Tibial nerve (tissue), 4 donors: Measurements from ENCODE around the gene EVC2. TPM values are rescaled to one million over a fixed set of nuclear protein-coding genes. Genes with fewer than 3 reads are reported as not detected.

Source experiments
- DNase-seq, 2 donors: peaks; one replicate each; pipeline ENCODE4 v3.0.0-alpha.2; 2019; ENCODE audit warnings: low spot score in 2 of 2
- H3K27ac ChIP-seq, 4 donors: fragments of 200-600 bp; sonication (generic) in 3 of 4; one replicate each; pipeline ENCODE4 v1.5.1; 2017 to 2019; ENCODE audit warnings: mild to moderate bottlenecking in 1 of 4
- H3K27me3 ChIP-seq, 2 donors: fragments of 200-600 bp; sonication (generic) in 1 of 2; one replicate each; pipeline versions ENCODE4 v1.5.1 to v1.6.0; 2017 to 2019
- H3K36me3 ChIP-seq, 3 donors: fragments of 200-600 bp; sonication (generic); one replicate each; pipeline ENCODE4 v1.5.1; 2018 to 2019
- H3K4me1 ChIP-seq, 4 donors: fragments of 200-600 bp; sonication (generic) in 3 of 4; one replicate each; pipeline ENCODE4 v1.5.1; 2017 to 2019
- H3K4me3 ChIP-seq, 4 donors: fragments of 200-600 bp; sonication (generic) in 3 of 4; one replicate each; pipeline ENCODE4 v1.5.1; 2017 to 2019; ENCODE audit warnings: mild to moderate bottlenecking in 1 of 4, moderate library complexity in 1 of 4
- H3K9me3 ChIP-seq, 4 donors: fragments of 200-600 bp; sonication (generic) in 3 of 4; one replicate each; pipeline ENCODE4 v1.5.1; 2017 to 2019
- CTCF ChIP-seq, 5 experiments: fragments of 200-600 bp in 3 of 5; fragments of 450-650 bp in 2 of 5; sonication (generic) in 3 of 5; IDR thresholded peaks; one replicate each; pipeline ENCODE4 v1.5.1; 2016 to 2019; ENCODE audit warnings: antibody characterized with exemption in 5 of 5, mild to moderate bottlenecking in 3 of 5, moderate library complexity in 2 of 5
- EP300 ChIP-seq, 2 donors: sonication (generic); formaldehyde crosslinking; IDR thresholded peaks; one replicate each; pipeline ENCODE4 v1.6.1; 2017; ENCODE audit warnings: antibody characterized with exemption in 2 of 2, mild to moderate bottlenecking in 1 of 2
- POLR2A ChIP-seq, 2 donors: fragments of 450-650 bp; IDR thresholded peaks; one replicate each; pipeline ENCODE4 v1.6.1; 2017; ENCODE audit warnings: antibody characterized with exemption in 2 of 2, mild to moderate bottlenecking in 2 of 2, moderate library complexity in 2 of 2
- WGBS, 2 donors: methylation state at CpG; one replicate each; pipeline ENCODE4 v1.1.5; 2018; 5-methylcytosine and 5-hydroxymethylcytosine counted together
- total RNA-seq, 4 donors: library from RNA; depleted of rRNA; stranded (reverse); fragments of >200 nt; gene quantifications; one replicate each; pipeline ENCODE4 v1.1.0, GENCODE V29; 2016

EVC2 gene
- total RNA-seq, 4 donors from 2014 or later, result 26.7 to 37.3 (median 29.0) TPM

- DNase-seq, result no peak
- H3K4me3 ChIP-seq, result no peak overlapping the region
- 85 to 88% methylated on average over 4 of the region's 4 CpGs for WGBS, 2 donors
- no peaks in the 10 kb centered on the region for H3K4me1 ChIP-seq
- H3K27ac ChIP-seq, result no peak overlapping the region
- no peak for TF ChIP-seq CTCF (IDR thresholded peaks at IDR 0.05)
- no peak for TF ChIP-seq POLR2A (IDR thresholded peaks at IDR 0.05)
- TF ChIP-seq EP300 (IDR thresholded peaks at IDR 0.05), result no peak
- H3K36me3 ChIP-seq, result peaks cover 0 to 91% (median 0%) of the 10 kb centered on the region in 3 donors
- no peaks in the 10 kb centered on the region for H3K9me3 ChIP-seq
- H3K27me3 ChIP-seq, result no peaks in the 10 kb centered on the region
Observed at GRCh38 chr4:5693871-5694270, 14.5 kb downstream of the EVC2 start.

DNA sequence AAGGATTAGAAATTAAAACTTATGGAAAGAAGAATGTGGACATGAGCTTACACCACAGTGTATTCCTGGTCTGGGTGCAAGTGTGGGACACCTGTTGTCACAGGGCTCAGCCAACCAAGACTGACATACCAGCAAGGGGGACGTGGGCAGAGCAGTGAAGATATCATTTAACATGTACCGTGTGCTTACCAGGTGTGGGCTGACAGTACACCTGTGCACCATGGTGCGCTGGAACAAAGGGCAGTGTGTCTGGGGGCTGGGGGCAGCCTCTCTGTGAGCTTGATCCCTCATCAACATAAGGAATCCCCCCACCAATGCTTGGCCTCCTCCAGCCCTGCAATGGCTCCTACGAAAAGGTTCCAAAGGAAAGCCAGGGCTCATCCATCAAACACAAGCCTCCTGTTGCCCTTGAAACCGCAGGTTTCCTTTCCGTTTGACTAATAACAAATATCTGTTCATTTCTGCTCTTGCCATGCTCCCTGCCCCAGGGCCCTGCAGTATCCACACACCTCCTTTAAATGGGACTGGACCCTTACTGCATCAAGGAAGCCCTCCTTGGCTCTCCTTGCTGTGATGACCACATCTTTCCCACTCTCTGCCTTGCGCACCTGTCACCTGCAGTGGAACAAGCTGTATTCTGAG, 16.7 kb downstream of the EVC2 start:
- Histone ChIP-seq H3K27ac (no peak overlapping the region), H3K27me3 (no peaks in the 10 kb centered on the region), H3K9me3 (no peaks in the 10 kb centered on the region), H3K4me3 (no peak overlapping the region), H3K4me1 (no peaks in the 10 kb centered on the region), H3K36me3 (peaks cover 0 to 93% (median 0%) of the 10 kb centered on the region in 3 donors)
- WGBS, 2 donors, result 86 to 93% methylated on average over 7 of the region's 7 CpGs
- no peak for DNase-seq
- no peak for TF ChIP-seq POLR2A (IDR thresholded peaks at IDR 0.05)
- TF ChIP-seq EP300 (IDR thresholded peaks at IDR 0.05), result no peak
- no peak for TF ChIP-seq CTCF (IDR thresholded peaks at IDR 0.05)

GRCh38 chr4:5689065-5689464, 19.3 kb downstream of the EVC2 start:
- Histone ChIP-seq H3K4me3 (no peak overlapping the region), H3K36me3 (peaks cover 0 to 96% (median 4%) of the 10 kb centered on the region in 3 donors), H3K9me3 (no peaks in the 10 kb centered on the region), H3K27me3 (no peaks in the 10 kb centered on the region), H3K27ac (no peak overlapping the region), H3K4me1 (no peaks in the 10 kb centered on the region)
- TF ChIP-seq EP300 (IDR thresholded peaks at IDR 0.05) (no peak), CTCF (IDR thresholded peaks at IDR 0.05) (no peak), POLR2A (IDR thresholded peaks at IDR 0.05) (no peak)
- DNase-seq, result no peak
- 89 to 94% methylated on average over 8 of the region's 8 CpGs for WGBS, 2 donors

GRCh38 chr4:5686338-5686737, 22.0 kb downstream of the EVC2 start:
- H3K4me3 ChIP-seq, result no peak overlapping the region

More at GRCh38 chr4:5686338-5686737, 22.0 kb downstream of the EVC2 start:
- Histone ChIP-seq H3K9me3 (no peaks in the 10 kb centered on the region), H3K27me3 (no peaks in the 10 kb centered on the region), H3K36me3 (peaks cover 0 to 97% (median 4%) of the 10 kb centered on the region in 3 donors), H3K27ac (no peak overlapping the region), H3K4me1 (no peaks in the 10 kb centered on the region)
- 95 to 96% methylated on average over 6 of the region's 6 CpGs for WGBS, 2 donors
- DNase-seq, result no peak
- no peak for TF ChIP-seq POLR2A (IDR thresholded peaks at IDR 0.05)
- TF ChIP-seq CTCF (IDR thresholded peaks at IDR 0.05), result no peak
- no peak for TF ChIP-seq EP300 (IDR thresholded peaks at IDR 0.05)
